NCI-H1436 treated with DMSO at 0.1 percent for 48 hours (cell line): ENCODE measurements around the gene CNN3.

Experiments
- DNase-seq: peaks from one replicate; lab custom pipeline; 2025; lab: John Stamatoyannopoulos, UW

The CNN3 gene

GRCh38 chr1:94887603-94888171 lies 39.2 kb downstream of the CNN3 start:
- no peak for DNase-seq

DNA sequence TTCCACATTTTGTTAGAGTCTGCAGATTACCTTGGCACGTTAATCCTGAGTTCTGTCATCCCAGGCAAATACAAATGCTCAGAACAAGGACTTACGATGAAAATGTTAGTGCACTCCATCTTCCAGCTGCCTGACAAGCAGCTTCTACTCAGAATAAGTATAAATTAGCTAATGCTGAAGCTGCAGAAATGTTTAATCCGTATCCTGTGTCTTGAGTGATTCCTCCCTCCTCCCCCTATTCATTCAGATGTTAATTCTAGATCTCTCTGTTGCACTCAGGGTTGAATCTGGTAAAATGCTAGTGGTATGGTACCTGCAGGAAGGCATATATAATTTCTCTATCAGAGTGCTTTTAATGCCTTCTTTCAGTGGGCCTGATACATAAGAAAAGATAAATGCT lies 39.8 kb downstream of the CNN3 start:
- no peak for DNase-seq

DNA sequence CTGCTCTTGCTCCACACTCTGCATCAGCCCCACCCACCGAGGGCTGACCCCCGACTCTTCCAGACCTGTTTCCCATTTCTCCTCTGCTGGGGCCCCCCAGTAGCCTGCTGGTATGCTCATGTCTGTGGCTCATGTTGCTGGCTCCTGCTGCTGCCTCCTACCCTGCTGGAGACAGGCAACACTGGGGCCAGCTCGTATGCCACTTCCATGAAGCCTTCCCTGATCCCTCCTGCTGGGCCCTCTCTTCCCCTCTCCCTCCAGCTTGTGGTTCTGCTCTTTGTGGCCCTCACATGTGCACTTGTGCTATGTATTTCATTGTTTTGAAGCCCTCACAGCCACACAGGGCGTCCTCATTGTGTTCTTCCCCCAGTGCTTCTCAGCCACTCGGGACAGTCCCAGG lies 40.5 kb downstream of the CNN3 start:
- no peak for DNase-seq

DNA sequence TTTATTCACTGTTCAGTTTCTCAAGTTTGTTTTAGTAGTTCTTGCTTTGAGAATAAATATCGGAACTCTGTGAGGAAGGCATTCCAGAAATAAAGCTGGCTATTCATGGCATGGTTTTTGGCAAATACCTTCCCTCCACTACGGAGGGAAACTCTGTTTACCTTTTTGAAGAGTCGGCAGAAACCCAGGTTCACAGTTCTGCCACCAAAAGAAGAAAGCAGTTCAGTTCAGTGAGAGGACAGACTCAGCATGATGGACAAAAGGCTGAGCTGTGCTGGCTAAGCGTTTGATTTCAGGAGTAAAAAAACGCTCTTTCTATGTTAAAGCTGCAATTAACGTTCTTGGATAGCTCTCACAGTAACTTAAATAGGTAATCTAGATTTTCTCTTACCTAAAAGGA lies 42.4 kb downstream of the CNN3 start:
- DNase-seq = no peak

DNA sequence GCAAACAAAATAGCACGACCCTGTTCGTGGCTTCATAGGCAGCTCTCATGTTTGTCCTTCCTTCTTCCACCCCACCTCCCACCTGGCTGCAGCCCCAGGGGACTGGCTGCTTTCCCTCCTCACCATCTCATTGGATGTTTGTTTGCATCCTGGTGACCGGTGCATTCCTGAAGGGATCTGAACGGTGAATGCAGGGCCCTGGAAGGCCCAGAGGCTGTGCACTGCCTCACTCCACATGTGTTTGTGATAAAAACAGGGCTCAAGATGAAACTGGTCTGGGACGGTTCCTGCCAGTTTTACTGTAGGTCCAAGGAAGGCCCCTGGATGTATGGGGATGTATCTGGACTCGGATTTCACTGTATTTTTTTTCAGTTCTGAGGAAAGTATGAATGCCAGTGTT lies 42.8 kb downstream of the CNN3 start:
- no peak for DNase-seq

DNA sequence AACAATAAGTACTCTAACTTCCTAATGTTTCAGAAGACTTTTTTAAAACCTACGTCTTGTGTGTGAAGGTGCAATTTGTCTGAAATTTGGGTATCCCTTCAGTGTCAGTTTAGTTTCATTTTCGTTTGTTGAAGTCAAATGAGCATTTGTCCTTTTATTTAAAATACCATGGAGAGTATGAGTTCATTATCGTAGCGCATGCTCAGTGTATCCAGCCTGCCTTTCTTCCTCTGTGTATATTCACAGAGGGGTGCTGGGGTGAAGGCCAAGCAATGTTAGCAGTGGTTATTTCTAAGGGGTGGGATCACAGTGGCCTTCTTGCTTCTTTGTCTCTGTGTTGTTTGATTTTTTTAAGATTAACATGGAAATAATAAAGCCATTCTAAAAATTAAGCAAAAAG lies 43.2 kb downstream of the CNN3 start:
- DNase-seq = no peak

DNA sequence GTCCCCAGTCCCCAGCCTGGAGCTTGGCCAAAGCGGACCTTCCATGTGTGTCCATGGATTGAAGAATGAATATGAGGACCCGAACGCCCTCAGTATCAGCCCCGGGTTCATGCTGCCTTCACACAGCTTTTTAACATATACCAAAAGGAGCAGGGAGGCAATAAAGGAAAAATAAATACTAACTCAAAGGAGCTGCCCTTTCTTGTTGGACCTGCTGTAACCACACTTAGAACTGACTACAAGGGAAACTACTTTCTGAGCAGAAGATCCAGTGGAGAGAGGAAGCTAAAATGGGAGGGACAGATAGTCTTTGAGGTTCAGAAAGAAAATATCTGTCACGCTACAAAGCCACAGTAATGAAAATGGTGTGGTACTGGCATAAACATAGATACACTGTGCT lies 48.6 kb downstream of the CNN3 start:
- DNase-seq = no peak

- DNase-seq = no peak
Observed at GRCh38 chr1:94876362-94876761, 50.5 kb downstream of the CNN3 start.

GRCh38 chr1:94875794-94876193 lies 51.1 kb downstream of the CNN3 start:
- DNase-seq = no peak

DNA sequence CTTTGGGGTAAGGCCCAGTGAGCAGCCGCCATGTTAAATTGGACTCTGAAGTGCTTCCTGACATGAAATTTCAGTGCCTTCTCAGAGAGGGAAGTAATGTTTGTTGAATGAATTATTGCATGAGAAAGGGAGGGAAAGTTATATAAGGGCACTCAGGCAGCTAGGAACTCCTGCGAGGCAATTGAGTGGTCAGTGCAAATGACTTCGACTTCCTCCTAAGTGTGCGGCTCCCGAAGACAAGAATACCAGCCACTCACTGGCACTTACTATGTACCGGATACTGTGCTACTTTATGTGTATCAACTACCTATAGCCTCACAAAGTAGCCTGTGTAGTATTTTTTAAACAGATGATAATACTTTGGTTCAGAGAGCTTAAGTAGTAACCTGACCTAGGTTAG lies 52.5 kb downstream of the CNN3 start:
- no peak for DNase-seq

DNA sequence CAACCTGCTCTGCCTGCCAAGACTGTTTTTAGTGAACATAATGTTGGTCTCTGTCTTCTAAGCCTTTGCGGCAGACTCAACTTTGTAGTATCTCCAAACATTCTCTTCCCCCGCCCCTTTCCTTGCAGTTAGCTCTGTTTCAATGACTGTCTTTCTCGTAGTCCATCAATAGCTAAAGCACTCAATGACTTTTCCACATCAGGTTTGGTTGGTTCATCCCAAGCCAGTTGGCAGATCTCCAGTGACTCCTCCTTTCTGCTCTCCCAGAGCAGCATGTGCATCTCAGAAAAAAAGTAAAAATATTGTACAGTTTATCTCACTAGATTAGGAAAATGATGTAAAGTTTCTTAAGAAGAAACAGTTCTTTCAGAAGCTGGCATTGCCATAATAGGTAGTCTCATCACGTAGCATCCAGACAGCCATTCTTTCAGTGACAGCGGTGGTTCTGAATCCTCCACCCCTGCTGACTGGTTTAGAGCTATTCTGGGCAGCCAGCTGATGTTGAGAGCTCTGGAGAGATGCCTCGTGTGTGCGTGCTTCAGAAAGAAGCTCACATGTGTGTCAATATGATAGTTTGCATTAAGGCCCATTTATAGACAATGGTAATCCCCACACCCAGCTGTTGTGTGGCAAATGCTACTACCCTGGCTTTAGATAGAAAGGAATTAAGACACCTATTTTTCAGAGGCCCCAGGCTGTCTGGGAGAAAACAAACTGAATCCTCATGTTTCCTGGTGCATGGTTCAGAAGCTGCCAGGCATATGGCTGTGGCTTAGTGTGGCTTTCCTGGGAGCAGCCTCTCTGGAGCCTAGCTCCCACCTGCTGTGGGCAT lies 53.2 kb downstream of the CNN3 start:
- DNase-seq = no peak

DNA sequence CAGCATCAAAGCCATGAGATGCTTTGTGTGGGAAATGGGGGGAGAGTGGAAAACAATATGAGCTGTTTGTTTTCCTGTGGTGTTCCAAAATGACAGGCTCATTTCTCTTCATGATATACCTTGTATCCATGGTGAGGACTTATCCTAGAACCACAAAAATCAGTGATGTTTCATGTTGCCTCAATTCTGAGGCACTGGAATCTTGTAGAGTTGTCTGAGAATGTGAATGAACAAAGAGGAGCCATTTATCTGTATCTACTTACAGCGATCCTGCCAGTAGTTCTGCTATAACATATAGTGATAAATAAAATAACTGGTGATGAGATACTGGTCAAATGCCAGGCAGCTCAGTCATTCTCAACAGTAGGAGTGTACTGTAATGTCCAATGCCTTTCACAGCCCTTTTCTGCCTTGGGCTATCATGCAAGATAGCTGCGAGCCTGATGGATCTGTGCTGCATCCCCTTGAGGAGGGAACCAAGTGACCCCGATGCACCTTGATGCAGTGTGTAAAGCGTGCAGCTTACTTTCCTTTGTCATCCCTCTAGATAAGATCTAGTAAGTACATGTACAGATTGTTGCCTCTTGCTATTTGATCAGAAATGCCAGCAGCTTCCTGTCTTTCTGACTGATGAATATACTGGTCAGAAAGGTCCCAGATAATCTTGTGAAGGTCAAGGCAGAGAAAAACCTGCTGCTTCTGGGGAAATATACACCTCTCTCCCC lies 54.0 kb downstream of the CNN3 start:
- DNase-seq = no peak

GRCh38 chr1:94871031-94871430 lies 55.9 kb downstream of the CNN3 start:
- DNase-seq = no peak

DNA sequence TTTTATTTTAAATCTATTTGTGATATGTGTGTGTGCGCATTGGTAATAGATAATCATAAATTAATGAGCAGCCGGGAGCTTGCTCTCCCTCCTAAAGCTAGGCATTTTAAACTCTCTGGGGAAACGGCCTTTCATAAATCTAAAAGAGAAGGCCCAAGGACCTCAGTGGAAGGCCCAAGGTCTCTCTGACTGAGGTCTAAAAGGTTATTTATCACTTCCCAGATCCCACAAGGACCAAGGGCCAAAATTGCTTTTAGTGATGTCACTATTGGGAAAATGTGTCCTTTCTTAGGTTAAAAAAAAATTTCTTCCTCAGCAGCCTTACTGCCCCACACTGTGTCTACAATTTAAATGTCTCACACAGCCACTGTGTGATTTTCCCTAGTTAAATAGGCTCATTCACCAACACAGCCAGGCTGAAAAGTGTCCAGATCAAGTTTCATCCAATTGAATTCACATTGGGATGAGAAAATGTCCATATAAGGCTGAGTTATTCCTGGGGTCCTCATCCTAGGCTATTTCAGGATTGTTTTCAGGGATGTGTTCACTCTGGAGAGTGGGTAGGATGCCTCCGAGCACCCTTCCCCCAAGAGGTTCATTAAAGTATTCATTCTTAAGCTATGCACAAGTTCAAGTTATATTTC lies 60.6 kb downstream of the CNN3 start:
- no peak for DNase-seq

GRCh38 chr1:94865360-94865759 lies 61.5 kb downstream of the CNN3 start:
- DNase-seq = no peak

DNA sequence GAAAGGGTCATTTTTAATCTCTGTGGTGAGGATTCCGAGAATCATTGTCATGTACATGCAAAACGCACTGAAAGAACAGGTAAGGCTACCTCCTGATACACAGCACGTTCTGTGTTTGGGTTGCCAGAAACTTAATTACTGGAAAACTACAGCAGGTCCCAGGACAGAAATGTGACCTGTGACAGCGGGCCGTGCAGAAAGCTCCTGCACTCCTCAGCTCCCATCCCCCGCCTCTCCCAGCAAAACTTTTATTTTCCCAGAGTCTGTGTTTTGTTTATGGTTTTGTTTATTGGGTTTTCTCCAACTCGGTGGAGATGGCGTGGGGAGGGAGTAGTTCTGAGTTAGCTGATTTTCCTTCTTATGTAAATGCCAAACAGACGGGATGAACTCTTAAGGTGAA lies 62.1 kb downstream of the CNN3 start:
- DNase-seq = no peak

- DNase-seq = no peak
Observed at GRCh38 chr1:94863919-94864318, 63.0 kb downstream of the CNN3 start.

DNA sequence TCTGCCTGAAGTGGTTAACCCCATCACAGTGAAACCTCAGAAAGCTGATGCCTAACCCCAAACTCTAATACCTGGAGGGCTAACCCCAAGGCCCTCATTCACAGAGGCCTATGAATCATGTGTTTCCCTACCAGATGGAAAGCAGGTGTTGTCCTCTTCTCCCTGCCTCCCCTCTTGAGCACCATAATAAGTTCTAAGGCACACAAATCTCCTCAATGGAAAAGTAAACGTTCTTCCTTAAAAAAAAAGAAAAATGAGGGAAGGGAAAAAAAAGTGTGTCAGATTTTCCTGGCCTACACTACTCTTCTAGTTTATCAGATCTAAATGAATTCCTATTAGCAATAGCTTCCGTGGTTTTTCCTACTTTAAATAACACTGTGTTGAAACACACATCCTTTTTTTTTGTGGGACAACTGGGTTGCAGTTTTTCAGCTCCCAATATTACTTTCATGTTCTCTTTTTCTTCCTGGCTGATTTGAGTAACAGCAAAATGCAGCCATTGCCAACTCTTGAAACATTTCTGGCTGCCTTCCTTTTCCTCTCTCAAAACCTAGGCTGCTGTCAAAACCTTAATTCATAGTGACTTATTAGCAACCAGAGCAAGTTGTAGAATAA lies 63.5 kb downstream of the CNN3 start:
- DNase-seq = no peak

DNA sequence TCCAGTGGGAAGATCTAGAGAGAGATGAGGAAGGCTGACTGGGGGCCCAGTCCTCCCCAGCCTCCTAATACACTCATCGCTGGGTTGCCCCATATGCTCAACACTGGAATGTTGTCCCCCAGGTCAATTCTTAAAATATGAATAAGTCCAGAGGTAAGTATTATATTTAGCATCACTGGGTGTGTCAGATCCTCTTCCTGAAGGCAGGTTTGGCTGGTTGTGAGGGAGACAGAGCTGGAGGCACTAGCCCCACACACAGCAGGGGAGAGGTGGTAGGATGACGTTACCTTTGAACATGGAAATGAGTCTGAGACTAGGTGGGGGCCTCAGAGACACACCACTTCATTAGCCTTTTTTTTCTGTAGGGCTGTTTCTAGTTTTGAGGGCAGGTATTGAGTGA lies 64.2 kb downstream of the CNN3 start:
- no peak for DNase-seq

- no peak for DNase-seq
Observed at GRCh38 chr1:94859174-94859573, 67.7 kb downstream of the CNN3 start.

GRCh38 chr1:94858276-94858675 lies 68.6 kb downstream of the CNN3 start:
- DNase-seq = no peak

DNA sequence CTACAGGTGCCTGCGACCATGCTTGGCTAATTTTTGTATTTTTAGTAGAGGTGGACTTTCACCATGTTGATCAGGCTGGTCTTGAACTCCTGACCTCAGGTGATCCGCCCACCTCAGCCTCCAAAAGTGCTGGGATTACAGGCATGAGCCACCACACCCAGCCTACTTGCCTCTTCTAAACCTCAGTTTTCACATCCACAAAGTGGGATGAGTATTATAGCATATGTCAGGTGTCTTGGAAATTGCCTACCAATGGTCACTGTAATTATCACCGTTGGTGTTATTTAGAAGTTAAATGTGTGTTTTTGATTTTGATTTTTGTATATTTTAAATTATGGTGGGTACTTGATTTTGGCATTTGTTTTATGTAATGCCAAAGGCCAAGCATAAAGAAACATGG lies 70.0 kb downstream of the CNN3 start:
- DNase-seq = no peak
